ENCODE data around the gene PAK1.
"Not testable (repeated sequence)": the region's sequence is repeated elsewhere in the genome, so short reads cannot be mapped to it uniquely, and the experiment has no call there.

The PAK1 gene

DNA sequence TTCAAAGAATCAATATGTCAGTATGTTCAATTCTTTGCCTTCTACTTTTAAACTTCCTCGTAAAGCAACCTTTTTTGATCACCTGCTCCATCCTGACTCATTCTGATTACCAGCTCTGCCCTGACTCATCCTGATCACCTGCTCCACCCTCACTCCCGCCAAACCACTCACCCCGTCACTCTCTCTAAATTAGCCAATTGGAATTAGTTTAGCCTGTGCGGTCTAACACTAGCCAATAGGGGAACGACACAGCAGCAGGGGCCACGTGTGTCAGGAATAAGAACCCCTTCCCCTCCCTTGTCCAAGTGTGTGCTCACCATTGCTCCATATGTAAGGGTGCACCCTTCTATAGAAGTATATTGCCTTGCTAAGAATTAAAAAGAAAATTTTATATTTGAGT, 173.9 kb downstream of the PAK1 start:
- not testable (repeated sequence) for DNase-seq

DNA sequence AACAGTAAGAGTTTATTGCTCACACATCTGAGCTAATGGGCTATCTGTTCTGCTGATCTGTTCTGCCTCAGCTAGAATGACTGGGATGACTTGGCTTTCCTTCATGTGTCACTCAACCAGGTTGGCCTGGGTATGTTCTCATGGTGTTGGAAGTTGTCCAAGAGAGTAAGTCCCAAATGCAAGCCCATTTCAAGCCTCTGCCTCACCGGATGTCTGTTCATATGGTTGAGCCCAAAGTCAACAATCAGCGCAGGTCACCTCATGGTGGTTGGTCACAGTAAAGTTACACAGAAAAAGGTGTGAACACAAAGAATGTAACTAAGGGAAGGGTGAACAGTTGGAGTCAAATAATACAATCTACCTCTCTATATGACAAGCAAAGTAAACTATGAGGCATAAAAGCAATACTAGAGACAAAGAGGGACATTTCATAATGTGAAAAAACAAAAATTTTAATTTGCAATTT, 174.3 kb downstream of the PAK1 start:
- no peak for DNase-seq

DNA sequence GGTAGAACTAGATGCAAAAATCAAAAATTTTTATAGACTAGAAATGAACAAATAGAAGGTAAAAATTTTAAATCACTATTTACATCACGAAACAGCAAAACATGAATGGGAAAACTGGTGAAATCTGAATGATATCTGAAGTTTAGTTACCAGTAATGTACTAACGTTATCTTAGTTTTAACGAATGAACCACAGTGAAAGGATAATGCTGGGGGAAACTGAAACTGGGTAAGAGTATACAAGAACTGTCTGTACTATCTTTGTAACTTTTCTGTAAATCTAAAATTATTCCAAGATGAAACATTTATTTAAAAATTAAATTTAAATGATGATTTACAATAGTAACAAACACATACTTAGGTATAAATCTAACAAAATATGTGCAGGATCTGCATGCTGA, 179.9 kb downstream of the PAK1 start:
- DNase-seq: no peak

DNA sequence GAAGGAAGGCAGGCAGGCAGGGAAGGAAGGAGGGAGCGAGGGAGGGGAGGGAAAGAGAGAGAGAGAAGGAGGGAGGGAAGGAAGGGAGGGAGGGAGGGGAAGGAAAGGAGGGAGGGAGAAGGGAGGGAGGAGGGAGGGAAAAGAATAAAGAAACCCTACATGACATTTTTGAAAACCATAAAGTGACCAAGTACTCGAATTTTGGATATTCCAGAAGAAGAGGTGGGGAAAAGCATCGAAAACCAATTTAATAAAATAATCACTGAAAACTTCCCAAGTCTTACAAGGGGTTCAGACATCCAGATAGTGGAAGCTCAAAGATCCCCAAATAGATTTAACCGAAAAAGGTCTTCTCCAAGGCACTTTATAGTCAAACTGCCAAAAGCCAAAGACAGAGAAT, 184.2 kb downstream of the PAK1 start:
- no peak for DNase-seq

DNA sequence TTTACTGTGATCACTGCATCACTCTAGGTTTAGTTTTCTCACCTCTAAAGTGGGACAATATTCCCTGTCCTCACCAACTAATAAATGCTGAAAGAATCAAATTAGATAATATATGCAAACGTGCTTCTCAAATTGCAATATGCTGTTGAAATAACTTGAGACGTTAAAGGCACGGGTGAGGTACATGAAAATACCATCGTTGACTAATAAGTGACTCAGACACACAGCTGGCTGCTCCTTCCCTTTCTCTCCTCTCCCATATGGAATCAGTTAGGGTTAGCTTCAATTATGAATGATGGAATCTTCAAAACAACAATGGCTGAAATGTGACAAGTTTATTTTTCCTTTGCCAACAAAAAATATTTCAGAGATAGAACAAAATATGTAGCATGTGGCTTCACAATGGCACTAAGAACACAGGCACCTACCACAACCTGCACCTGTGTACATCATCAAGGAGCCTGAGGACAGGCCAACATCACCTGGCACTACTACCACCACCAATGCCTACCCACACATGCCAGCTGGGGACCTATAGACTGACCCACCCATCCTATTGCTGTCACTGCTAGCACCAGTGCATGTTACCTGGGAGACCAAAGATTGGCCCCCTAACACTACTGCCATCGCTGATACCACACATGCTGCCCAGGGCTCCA, 186.2 kb downstream of the PAK1 start:
- DNase-seq: no peak

DNA sequence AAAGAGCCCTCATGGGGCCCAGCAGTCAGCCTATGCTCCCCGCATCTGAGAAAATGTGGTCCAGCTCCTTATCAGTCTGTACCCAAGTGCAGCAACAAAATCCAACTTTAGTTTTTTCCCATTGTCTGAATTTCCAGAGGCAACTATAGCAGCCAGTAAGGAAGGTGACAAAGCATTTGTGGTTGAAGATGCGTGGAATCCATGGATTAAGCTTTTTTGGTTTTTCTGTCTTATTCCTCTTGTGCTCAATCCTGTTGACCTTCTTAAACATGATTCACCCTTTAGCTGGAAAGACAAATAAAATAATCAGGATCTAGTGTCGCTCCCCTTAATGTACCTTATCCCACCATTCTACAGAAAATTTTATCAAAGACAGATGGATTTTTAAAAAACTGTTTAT, 186.8 kb downstream of the PAK1 start:
- DNase-seq: no peak

DNA sequence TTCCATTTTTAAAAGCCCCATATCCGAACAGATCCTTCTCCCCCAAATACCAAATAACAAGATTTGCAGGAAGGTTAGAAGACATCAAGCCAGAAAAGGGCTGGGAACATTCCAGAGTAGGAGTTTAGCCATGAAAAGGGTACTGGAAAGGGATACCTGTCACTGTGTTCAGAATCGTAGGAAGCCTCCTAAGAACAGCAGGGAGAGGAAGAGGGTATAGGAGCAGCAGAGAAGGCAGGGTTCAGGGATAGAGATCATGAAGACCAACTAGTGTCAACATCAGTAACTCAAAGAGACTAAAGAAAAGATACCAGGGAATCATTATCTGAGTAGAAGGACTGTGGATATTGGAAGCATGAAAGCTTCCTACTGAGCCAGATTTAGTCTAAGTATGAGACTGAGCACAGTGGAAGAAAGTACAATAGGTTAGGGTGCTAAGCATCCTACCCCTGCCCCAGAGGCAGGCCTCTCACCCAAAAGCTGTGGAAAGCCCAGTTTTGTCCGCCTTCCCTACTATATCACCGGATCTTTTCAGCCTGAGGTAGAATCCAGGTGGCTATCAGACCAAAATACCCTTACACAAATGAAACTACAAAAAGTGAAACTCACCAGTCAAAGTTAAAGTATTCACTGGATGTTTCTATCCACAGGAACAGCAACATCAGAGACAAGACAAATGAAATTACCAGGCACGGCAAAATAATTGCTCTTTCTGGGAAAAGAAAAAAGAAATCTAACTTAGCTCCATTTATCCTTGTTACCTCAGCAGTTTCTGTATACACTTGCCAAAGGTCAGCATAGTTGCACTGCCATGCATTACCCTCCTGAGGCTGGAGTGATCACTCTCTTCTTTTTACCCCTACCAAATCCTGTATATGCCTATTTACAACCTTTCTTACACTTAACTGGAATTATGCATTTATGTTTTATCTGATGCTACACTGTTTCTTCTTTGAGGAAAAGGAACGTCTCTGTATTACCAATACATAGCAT, 189.1 kb downstream of the PAK1 start:
- DNase-seq: no peak

DNA sequence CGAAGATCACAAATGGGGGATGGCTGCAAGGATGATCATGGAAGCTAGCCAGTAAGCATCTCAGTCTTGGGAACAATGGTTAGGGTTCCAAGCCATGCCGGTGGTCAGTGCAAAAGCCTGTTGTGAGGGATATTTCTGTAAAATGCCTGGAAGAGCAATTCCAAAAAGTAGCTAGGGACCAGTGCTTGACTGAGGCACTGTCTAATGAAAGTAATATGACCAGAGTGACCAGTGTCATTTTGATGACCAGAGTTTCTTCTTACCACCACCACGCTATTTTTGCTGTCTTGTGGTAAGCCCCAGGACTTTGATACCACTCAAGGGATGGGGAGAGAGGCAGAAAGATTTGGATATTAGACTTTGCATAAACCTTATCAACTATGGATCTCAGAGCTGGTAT, 190.8 kb downstream of the PAK1 start:
- no peak for DNase-seq

DNA sequence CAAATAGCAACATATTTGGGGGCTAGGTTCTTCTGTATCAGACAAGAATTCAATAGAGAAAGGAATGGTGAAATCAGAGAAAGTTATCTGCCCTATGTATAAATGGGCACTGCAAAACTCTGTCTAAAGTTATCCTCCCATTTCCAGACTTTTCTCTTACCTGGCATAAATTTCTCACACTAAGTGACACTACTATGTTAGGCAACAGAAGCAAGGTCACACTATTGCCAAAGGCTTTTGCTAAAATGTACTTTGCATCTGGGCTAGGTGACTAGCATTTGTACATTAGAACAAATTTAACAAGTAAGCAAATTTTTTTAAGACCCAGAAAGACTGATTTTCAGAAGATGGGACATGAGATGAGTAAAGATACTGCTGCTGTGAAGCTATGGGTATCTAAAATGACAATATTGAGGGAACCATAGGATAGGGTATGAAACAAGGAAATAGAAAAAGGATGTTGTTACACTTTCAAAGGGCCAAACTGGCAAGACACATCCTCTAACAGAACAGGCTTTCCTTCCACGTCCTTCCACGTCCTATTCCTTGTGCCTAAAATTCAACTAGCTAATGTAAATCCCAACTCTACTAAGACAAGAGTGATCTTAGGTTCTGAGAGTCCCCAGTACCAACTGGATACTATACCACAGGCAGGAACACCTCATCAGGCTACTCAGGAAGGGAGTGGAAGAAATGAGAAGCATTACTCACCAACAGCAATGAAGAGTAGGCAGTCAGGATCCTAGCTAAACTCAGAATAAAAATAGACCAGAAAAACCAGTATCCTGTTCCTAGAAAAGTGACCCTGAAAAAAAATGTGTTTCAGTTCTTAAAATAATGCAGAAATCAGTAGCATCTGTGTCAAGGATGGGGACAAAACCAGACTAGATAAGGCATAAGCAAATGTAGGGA, 195.0 kb downstream of the PAK1 start:
- no peak for DNase-seq

DNA sequence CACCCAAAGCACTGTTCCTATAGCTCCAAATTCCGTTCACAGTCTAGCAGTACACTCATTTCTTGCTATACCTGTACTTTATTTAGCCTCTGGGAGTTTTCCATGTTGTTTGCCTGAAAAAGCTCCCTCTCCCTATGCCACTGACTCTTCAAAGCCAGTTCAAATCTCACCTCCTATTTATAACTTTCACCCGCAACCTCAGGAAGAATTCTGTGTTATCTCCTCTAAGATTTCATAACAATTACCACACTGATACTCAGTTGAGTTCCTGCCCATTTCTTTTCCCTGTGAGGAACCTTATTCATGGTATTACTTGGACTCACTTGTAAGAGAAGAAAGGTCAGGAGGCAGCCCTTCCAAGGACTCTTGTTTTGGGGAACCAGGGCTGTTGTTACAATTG, 197.6 kb downstream of the PAK1 start:
- DNase-seq: no peak

All from GOT3 (cell line).